Vagina (tissue), 2 donors: ENCODE data around the gene ZFYVE9. TPM values are rescaled to one million over a fixed set of nuclear protein-coding genes. Genes with fewer than 3 reads are reported as not detected.

Experiments
- DNase-seq, 2 donors: peaks; one replicate each; pipeline ENCODE4 v3.0.0-alpha.2; 2017; ENCODE audit errors: extremely low spot score in 2 of 2
- H3K27ac ChIP-seq: fragments of 200-600 bp; sonication (generic); one replicate; pipeline ENCODE4 v1.5.1; 2019
- H3K27me3 ChIP-seq: fragments of 200-600 bp; sonication (generic); one replicate; pipeline ENCODE4 v1.5.1; 2019
- H3K36me3 ChIP-seq, 2 donors: fragments of 200-600 bp; sonication (generic); one replicate each; pipeline ENCODE4 v1.5.1; 2017 to 2019
- H3K4me1 ChIP-seq: fragments of 200-600 bp; sonication (generic); one replicate; pipeline ENCODE4 v1.5.1; 2019
- H3K4me3 ChIP-seq, 2 donors: fragments of 200-600 bp; sonication (generic); 1 replicate in 1 of 2; 2 replicates in 1 of 2; pipeline ENCODE4 v1.5.1; 2016 to 2019
- H3K9me3 ChIP-seq: fragments of 200-600 bp; sonication (generic); one replicate; pipeline ENCODE4 v1.5.1; 2019
- CTCF ChIP-seq, 3 experiments: fragments of 450-650 bp in 2 of 3; fragments of 200-600 bp in 1 of 3; sonication (generic) in 1 of 3; IDR thresholded peaks; one replicate each; pipeline ENCODE4 v1.5.1; 2017 to 2019; ENCODE audit warnings: antibody characterized with exemption in 3 of 3, mild to moderate bottlenecking in 2 of 3, moderate library complexity in 2 of 3
- POLR2A ChIP-seq, 2 donors: fragments of 450-650 bp; IDR thresholded peaks; one replicate each; pipeline ENCODE4 v1.6.1; 2017; ENCODE audit warnings: antibody characterized with exemption in 2 of 2, mild to moderate bottlenecking in 2 of 2, moderate library complexity in 2 of 2
- POLR2AphosphoS5 ChIP-seq, 2 donors: sonication (generic); formaldehyde crosslinking; IDR thresholded peaks; one replicate each; pipeline ENCODE4 v1.9.0; 2017; ENCODE audit warnings: antibody characterized with exemption in 2 of 2, mild to moderate bottlenecking in 2 of 2, low read depth in 1 of 2; ENCODE audit not compliant: insufficient read depth in 1 of 2
- intact Hi-C: fragments of 100-400 bp; cut with DNase I; formaldehyde crosslinking; loops from one replicate; pipeline ENCODE4 v1.15.1; 2023
- total RNA-seq: library from RNA; depleted of rRNA; stranded (reverse); fragments of >200 nt; gene quantifications from one replicate; pipeline ENCODE4 v1.2.3, GENCODE V29; 2016

ZFYVE9 gene
- total RNA-seq, 1 donor from 2014 or later: 30.2 TPM

GRCh38 chr1:52191395-52191965 lies 49.6 kb downstream of the ZFYVE9 start:
- Histone ChIP-seq H3K9me3 (no peaks in the 10 kb centered on the region), H3K27me3 (no peaks in the 10 kb centered on the region), H3K27ac (no peak overlapping the region), H3K4me3 (no peak overlapping the region), H3K4me1 (peaks cover 24% of the 10 kb centered on the region), H3K36me3 (no peaks in the 10 kb centered on the region)
- TF ChIP-seq POLR2A (IDR thresholded peaks at IDR 0.05): no peak
- no peak for TF ChIP-seq CTCF (IDR thresholded peaks at IDR 0.05)
- TF ChIP-seq POLR2AphosphoS5 (IDR thresholded peaks at IDR 0.05; ENCODE audit: insufficient read depth in 1 of 2, low read depth in 1 of 2): no peak
- intact Hi-C loops: no loop called here
- no peak for DNase-seq

- H3K27ac ChIP-seq: no peak overlapping the region
- TF ChIP-seq POLR2A (IDR thresholded peaks at IDR 0.05) (no peak), CTCF (IDR thresholded peaks at IDR 0.05) (no peak), POLR2AphosphoS5 (IDR thresholded peaks at IDR 0.05; ENCODE audit: insufficient read depth in 1 of 2, low read depth in 1 of 2) (no peak)
- H3K27me3 ChIP-seq: no peaks in the 10 kb centered on the region
- no peaks in the 10 kb centered on the region for H3K9me3 ChIP-seq
- no peak for DNase-seq
- H3K36me3 ChIP-seq: no peaks in the 10 kb centered on the region
- H3K4me1 ChIP-seq: peaks cover 24% of the 10 kb centered on the region
- H3K4me3 ChIP-seq: no peak overlapping the region
- intact Hi-C loops: no loop called here
Measured at GRCh38 chr1:52192024-52192423, 50.1 kb downstream of the ZFYVE9 start.

DNA sequence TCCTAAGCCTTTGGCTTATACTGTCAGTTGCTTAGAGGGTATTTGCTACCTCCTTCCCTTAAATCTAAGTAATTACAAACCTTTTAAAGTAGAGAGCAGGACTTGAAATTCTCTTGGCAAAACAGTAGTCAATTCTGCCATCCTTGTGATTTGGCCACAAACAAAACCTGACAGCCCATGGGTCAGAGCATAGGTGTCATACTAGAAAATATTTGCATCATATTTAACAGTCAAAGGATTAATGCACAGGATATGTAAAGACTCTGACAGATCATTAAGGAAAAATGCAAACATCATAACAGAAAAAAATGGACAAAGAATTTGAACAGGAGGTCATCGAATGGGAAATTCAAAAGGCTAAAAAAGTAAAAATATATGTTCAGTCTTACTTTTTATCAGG lies 50.5 kb downstream of the ZFYVE9 start:
- intact Hi-C loops: no loop called here
- DNase-seq: no peak
- H3K4me3 ChIP-seq: no peak overlapping the region
- H3K27me3 ChIP-seq: no peaks in the 10 kb centered on the region
- H3K9me3 ChIP-seq: no peaks in the 10 kb centered on the region
- TF ChIP-seq POLR2A (IDR thresholded peaks at IDR 0.05): no peak
- TF ChIP-seq CTCF (IDR thresholded peaks at IDR 0.05): no peak
- no peak for TF ChIP-seq POLR2AphosphoS5 (IDR thresholded peaks at IDR 0.05; ENCODE audit: insufficient read depth in 1 of 2, low read depth in 1 of 2)
- peaks cover 24% of the 10 kb centered on the region for H3K4me1 ChIP-seq
- H3K27ac ChIP-seq: no peak overlapping the region
- no peaks in the 10 kb centered on the region for H3K36me3 ChIP-seq

DNA sequence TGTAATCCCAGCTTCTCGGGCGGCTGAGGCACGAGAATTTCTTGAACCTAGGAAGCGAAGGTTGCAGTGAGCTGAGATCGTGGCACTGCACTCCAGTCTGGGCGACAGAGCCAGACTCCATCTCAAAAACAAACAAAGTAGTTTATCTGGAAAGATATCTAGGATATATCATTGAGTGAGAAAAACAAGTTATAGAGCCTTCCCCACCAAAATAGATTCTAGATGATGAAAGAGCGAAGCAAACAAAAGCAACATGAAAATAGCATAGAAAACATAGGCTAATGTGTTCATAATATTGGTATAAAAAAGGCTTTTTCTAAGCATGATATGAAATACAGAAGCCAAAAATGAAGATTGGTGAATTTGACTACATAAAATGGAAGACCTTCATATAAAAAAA lies 52.1 kb downstream of the ZFYVE9 start:
- no peaks in the 10 kb centered on the region for H3K36me3 ChIP-seq
- H3K4me3 ChIP-seq: no peak overlapping the region
- no peaks in the 10 kb centered on the region for H3K9me3 ChIP-seq
- no peak overlapping the region for H3K27ac ChIP-seq
- no peak for TF ChIP-seq POLR2A (IDR thresholded peaks at IDR 0.05)
- TF ChIP-seq POLR2AphosphoS5 (IDR thresholded peaks at IDR 0.05; ENCODE audit: insufficient read depth in 1 of 2, low read depth in 1 of 2): no peak
- TF ChIP-seq CTCF (IDR thresholded peaks at IDR 0.05): no peak
- intact Hi-C loops: no loop called here
- DNase-seq: no peak
- H3K27me3 ChIP-seq: no peaks in the 10 kb centered on the region
- H3K4me1 ChIP-seq: peaks cover 24% of the 10 kb centered on the region

DNA sequence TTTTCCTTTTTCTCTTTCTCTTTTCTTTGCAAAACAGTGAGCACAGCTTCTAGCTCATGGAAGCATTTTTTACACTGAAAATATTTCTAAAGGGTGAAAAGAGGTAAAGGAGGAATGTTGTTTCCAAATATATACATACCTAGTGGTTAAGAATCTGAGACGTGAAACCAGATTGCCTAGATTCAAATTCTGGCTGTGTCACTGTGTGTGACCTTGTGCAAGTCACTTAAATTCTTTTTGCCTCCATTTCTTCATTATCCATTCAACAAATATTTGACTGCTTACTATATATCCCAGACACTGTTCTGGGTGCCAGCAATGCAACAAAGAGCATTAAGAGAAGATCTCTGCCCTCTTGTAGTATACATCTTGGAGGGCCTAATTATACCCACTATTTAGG lies 53.3 kb downstream of the ZFYVE9 start:
- H3K36me3 ChIP-seq: no peaks in the 10 kb centered on the region
- intact Hi-C loops: no loop called here
- no peak overlapping the region for H3K4me3 ChIP-seq
- no peaks in the 10 kb centered on the region for H3K9me3 ChIP-seq
- TF ChIP-seq CTCF (IDR thresholded peaks at IDR 0.05) (no peak), POLR2AphosphoS5 (IDR thresholded peaks at IDR 0.05; ENCODE audit: insufficient read depth in 1 of 2, low read depth in 1 of 2) (no peak), POLR2A (IDR thresholded peaks at IDR 0.05) (no peak)
- H3K4me1 ChIP-seq: peaks cover 19% of the 10 kb centered on the region
- no peak for DNase-seq
- no peaks in the 10 kb centered on the region for H3K27me3 ChIP-seq
- H3K27ac ChIP-seq: no peak overlapping the region
